ENCODE results near the gene NEURL4. TPM values are rescaled to one million over a fixed set of nuclear protein-coding genes. Genes with fewer than 3 reads are reported as not detected.
A peak's percentile ranks its signal among the peaks of the same experiment; 100 is the strongest.

The NEURL4 gene
- total RNA-seq, 1 donor from 2014 or later, result 25.4 TPM

DNA sequence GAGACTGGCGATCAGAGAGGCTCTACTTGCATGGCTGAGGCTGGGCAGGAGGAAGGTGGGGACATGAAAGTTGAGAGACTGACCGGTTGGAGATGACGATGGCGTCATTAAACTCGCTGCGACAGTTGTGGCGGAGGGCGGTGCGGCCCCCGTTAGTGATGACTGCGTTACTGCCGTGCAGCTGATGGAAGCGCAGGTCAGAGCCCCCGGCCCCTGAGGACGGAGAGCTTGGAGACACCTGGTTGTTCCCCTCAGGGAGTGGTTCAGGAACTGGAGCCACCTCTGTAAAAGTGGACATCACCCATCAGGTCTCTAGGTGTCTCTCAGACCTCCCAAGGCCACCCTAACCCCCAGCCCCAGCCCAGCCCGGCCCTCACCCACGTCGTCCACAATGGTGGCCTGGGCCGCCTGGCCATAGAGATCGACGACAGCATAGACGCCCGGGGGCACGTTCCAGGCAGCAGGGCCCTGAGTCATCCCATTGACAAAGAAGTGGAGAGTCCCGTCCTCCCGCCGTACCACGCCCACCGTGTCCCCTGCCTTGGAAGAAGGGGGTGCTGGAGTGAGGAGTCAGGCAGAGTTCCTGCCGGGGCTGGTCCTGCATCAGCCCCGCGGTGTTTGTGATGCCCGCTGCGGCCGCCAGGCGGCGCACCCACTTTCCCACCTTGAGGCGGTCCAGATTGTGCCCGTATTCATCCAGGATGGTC, 5.3 kb downstream of the NEURL4 start:
- DNase-seq (ENCODE audit: low spot score), result no peak

DNA sequence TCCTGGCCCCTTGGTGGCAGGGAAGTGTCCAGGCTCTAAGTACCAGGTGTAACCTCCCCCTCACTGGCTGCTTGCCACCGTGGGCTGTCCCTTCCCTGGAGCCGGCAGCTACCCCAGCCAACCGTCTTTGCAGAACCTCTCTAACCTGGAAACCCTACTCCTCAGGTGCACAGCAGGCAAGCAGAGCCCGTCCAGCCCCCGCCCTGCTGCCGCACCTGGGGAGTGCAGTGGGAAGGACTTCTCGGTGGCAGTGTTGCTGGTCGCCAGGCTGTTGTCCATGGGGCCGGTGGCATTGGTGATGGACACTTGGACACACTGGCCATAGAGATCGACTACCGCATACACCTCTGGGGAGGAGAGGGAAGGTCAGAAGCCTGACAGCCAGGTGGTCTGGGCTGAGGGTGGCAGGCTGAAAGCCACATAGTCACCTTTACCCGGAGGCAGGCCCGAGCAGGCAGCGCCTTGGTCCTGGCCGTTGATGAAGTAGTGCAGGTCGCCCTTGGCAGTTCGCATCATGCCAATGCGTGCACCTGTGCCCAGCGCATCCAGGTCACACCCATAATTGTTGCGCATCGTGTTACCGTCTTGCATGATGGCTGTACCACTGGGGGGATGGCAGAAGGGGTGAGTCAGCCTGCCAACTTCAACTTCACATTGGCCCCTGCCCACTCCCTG, 6.5 kb downstream of the NEURL4 start:
- no peak for DNase-seq (ENCODE audit: low spot score)

DNA sequence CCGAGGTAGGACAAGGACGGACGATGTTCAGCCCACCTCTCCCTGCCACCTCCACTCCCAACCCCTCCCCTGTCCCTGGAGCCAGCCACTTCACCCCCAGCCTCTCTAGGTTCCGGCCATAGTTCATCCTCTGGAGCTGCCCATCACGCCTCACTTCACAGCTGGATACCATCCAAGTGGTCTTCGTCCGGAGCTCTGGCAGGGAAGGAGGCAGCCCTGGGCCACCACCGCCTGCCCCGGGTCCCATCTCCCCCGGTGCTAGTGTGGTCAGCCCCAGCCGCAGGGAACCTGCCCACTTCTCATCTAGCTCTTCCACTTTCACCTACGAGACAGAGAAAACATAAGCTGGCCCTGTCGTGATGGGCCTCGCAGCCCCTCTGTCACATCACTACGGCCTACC, 7.7 kb downstream of the NEURL4 start:
- no peak for DNase-seq (ENCODE audit: low spot score)

DNA sequence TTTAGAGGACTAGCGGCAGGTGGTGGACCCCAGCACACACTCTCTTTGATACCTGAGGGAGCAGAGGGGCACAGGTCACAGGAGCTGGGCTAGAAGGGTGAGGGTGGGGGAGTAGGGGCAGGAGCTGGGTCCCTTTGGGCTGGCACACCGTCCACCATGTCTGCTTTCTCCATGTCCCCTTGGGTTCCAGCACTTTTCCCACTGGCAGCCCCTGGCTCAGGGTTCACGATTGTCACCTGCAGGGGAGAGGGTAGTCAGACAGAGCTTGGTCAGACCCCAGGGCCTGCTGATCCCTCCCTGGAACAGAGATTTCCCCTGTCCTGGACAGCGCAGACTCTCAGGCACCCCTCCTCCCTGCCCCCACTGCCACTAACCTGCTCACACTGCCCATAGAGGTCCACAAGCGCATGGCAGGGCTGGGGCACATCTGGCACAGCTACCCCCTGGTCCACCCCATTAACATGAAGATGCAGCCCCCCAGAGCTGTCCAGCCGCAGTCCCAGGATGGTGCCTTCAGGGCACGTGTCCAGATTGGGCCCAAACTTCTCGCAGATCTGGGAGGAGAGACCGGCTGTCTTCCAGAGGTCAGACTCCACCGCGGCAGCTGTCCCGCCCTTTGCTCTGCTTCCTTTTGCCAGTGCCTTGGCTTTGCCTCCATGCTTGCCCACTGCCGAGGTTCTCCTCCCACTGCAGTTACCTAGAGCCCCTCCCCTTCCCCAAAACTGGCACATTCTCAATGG, 10.8 kb downstream of the NEURL4 start:
- DNase-seq (ENCODE audit: low spot score), result no peak

DNA sequence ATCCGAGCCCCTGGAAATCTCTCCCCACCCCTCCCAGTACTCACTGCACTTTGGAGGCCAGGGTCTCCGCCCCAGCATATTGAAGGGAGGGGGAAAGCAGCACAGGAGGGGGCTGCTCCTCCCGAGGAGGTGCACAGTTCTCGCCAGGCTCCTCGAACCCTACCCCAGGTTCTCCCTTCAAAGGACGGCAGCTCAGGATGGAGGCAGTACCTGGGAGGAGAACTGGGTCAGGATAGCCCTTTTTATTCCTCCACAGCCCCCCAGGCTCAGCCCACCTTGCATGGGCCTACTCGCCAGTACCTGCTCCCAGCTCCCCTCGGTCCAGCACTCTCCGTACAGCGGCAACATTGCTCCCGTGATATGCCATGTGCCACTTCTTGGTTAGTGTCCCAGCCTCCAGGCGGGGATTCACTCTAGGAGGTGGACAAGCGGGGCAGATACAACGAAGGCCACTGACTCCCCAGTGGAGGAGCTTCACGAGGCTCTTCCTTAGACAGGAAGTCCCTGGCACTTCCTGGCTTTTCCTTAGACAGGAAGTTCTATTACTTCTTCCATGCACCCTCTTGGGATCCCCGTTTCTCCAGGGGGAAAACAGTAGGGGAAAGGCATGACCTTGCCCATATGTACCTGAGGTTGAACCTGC, 11.9 kb downstream of the NEURL4 start:
- no peak for DNase-seq (ENCODE audit: low spot score)

GRCh38 chr17:7315570-7316235, 13.4 kb downstream of the NEURL4 start:
- no peak for DNase-seq (ENCODE audit: low spot score)

DNA sequence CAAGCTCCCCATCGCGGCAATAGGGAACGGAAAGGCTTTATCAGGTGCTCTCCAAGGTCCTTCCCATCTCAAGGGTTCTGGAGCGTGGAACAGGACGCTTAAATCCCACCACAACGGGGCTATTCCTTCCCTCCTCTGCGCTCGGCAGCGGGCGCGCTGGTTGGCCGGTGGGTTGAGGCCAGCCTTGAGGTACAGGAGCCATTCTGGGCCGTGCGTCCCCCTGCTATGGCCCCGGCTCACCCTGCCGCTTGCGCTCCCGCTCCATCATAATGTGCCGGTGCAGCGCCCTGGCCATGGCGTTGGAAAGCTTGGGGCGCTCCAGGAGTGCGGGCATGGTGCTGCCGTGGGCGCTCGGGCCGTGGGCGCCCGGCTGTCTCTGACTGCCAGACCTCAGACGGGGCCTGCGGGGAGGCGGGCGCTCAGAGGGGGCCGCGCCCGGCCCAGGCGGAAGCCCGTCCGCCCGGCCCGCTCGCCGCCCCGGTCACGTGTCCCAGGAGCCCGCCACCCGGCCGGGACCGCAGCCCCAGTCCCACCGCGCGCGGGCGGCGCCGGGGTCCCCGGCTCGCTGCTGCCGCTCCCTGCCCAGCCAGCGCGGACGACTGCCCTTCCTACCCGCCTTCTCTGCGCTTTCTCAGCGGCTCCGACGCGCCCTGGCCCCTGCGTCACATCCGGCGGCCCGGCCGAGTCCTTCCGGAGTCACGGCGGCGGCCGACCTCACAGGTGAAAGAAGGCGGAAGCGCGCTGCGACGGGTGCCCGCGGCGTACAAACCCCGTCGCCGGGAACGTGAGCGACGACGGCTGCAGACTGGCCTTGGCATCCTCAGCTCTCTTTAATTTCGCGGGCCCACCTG, 14.2 kb downstream of the NEURL4 start, which contains the start of gene GPS2:
Gene GPS2 (minus strand): TSS at position 642 of the 851 bp plus-strand sequence. CDS start 308 bp downstream, at position 334.
- peak; percentile 99 for DNase-seq (ENCODE audit: low spot score)

- DNase-seq (ENCODE audit: low spot score), result no peak
Observed at GRCh38 chr17:7313890-7314718, 15.0 kb downstream of the NEURL4 start.

GRCh38 chr17:7313088-7313889, 15.8 kb downstream of the NEURL4 start:
- no peak for DNase-seq (ENCODE audit: low spot score)

- DNase-seq (ENCODE audit: low spot score), result no peak
Observed at GRCh38 chr17:7312432-7313087, 16.6 kb downstream of the NEURL4 start.

GRCh38 chr17:7311110-7311705, 17.9 kb downstream of the NEURL4 start:
- DNase-seq (ENCODE audit: low spot score), result no peak

GRCh38 chr17:7309628-7310027, 19.5 kb downstream of the NEURL4 start:
- DNase-seq (ENCODE audit: low spot score), result no peak

GRCh38 chr17:7308625-7309433, 20.3 kb downstream of the NEURL4 start:
- DNase-seq (ENCODE audit: low spot score), result no peak

GRCh38 chr17:7307686-7308624, 21.2 kb downstream of the NEURL4 start:
- peak; percentile 92 for DNase-seq (ENCODE audit: low spot score)

Data from mesenteric fat pad (tissue), 1 donor.